Pancreas (tissue), 10 donors: ENCODE data around the gene MYL12A. TPM values are rescaled to one million over a fixed set of nuclear protein-coding genes. Genes with fewer than 3 reads are reported as not detected.

Experiments
- ATAC-seq, 4 donors: fragments of 200-7000 bp; cut with Tn5 transposase; one replicate each; pipeline versions ENCODE4 v1.8.0 to v1.9.1; 2020; ENCODE audit warnings: mild to moderate bottlenecking in 4 of 4, moderate library complexity in 4 of 4
- DNase-seq, 6 donors: peaks; one replicate each; pipeline ENCODE4 v3.0.0-alpha.2; 2020
- FAIRE-seq: peaks from 2 replicates; lab custom pipeline; 2012; peaks lifted over from hg19 to GRCh38; lab: Jason Lieb, UNC
- H3K27ac ChIP-seq, 4 donors: fragments of 200-600 bp; sonication (generic); 1 replicate in 3 of 4; 2 replicates in 1 of 4; pipeline versions ENCODE4 v1.5.0 to v1.8.0; 2020
- H3K27me3 ChIP-seq, 4 donors: fragments of 200-600 bp; one replicate each; pipeline ENCODE4 v1.8.0; 2021
- H3K36me3 ChIP-seq, 3 donors: fragments of 200-600 bp; sonication (generic) in 1 of 3; one replicate each; pipeline versions ENCODE4 v1.5.0 to v1.8.0; 2020 to 2021
- H3K4me1 ChIP-seq, 3 donors: fragments of 200-600 bp; one replicate each; pipeline ENCODE4 v1.8.0; 2021
- H3K4me3 ChIP-seq, 4 donors: fragments of 200-600 bp; sonication (generic) in 2 of 4; one replicate each; pipeline versions ENCODE4 v1.5.0 to v1.8.0; 2020 to 2021
- H3K9me3 ChIP-seq, 4 donors: fragments of 200-600 bp; one replicate each; pipeline ENCODE4 v1.8.0; 2021
- CTCF ChIP-seq, 4 donors: fragments of 200-600 bp; sonication (generic) in 3 of 4; IDR thresholded peaks; one replicate each; pipeline versions ENCODE4 v1.5.0 to v1.8.0; 2021; ENCODE audit warnings: antibody characterized with exemption in 4 of 4
- WGBS, 2 donors: extraction: QIAGEN DNeasy Blood & Tissue Kit; methylation state at CpG; one replicate each; pipeline ENCODE4 v1.1.7; 2013; 5-methylcytosine and 5-hydroxymethylcytosine counted together
- intact Hi-C, 3 donors: fragments of 100-400 bp; cut with DNase I; formaldehyde crosslinking; loops; one replicate each; pipeline versions ENCODE4 v1.11.1 to v1.14.2; 2022
- polyA plus RNA-seq, 2 donors: library from polyadenylated mRNA; stranded (reverse); fragments of 200-250 nt; gene quantifications; one replicate each; pipeline ENCODE4 v1.2.3, GENCODE V29; 2013
- total RNA-seq, 6 donors: library from RNA; stranded (reverse); fragmentation: NEBNext Ultra II Directional in 4 of 6; extraction: Animal tissue kit (Norgen Biotek cat#: 25700) in 4 of 6; gene quantifications; one replicate each; pipeline versions ENCODE4 v1.2.1 to v1.2.4, GENCODE V29; 2021 to 2023
- donor health status: healthy with polysubstance abuse.
- donor health status: DM: no; HTN: no; CAD: no; lungs with moderate emphysema.
- donor health status: DM: no; HTN: no; CAD: no.
- donor health status: control.
- donor health status: control.
- donor health status: Bipolar disorder and iron deficiency.
- donor health status: DM: yes; HTN: yes; CAD: no.
- donor health status: DM: no; HTN: no; CAD: no.
- donor health status: DM: no; HTN: no; CAD: no.
- donor health status: DM: yes; HTN: yes; CAD: no.

Gene MYL12A
- total and polyA plus RNA-seq, 8 donors, result 89.6 to 203 (median 116) TPM

- intact Hi-C loops, result no loop called here
- Histone ChIP-seq H3K9me3 (no peaks in the 10 kb centered on the region), H3K4me1 (peaks cover 14 to 41% (median 35%) of the 10 kb centered on the region in 3 donors), H3K27ac (peak overlapping the region; percentile 73 to 93 (median 90)), H3K4me3 (no peak overlapping the region), H3K27me3 (no peaks in the 10 kb centered on the region), H3K36me3 (peaks cover 0 to 28% (median 16%) of the 10 kb centered on the region in 3 donors)
- TF ChIP-seq CTCF (IDR thresholded peaks at IDR 0.05), result no peak
- DNase-seq, result peak in 1 of 6 donors; percentile 60
- ATAC-seq, result peak; percentile 68 to 78 (median 73)
- 17 to 23% methylated on average over 5 of the region's 5 CpGs for WGBS, 2 donors
- FAIRE-seq, result no peak
These were observed 9.4 kb downstream of the MYL12A start for GRCh38 chr18:3256693-3257626.

DNA sequence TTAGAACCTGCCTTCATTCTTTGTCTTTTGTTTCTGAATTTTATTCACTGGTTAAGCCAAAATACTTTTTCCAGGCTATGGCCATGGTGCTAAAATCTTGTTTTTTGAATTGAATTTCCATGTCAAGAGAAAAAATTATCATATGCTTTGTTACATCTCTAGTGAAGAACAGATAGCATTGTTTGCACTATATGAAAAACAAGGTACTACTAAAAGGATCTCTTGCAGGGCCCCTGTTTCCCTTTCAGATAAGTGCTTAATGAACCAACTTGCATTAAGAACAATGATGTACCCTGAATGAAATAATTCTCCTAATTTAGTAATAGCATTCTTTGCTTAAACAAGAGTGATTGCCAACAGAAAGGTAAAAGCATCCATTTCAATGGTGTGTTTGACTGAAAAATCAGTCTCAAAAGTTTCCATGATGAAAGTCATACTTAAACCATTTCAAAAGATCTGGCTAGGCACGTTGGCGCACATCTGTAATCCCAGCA lies 10.1 kb downstream of the MYL12A start:
- no peaks in the 10 kb centered on the region for H3K27me3 ChIP-seq
- ATAC-seq, result no peak
- intact Hi-C loops, result no loop called here
- H3K9me3 ChIP-seq, result no peaks in the 10 kb centered on the region
- H3K4me1 ChIP-seq, result peaks cover 12 to 34% (median 32%) of the 10 kb centered on the region in 3 donors
- peaks cover 0 to 28% (median 16%) of the 10 kb centered on the region in 3 donors for H3K36me3 ChIP-seq
- no peak for TF ChIP-seq CTCF (IDR thresholded peaks at IDR 0.05)
- WGBS, 2 donors, result 79 to 83% methylated on average over 2 of the region's 2 CpGs
- no peak for FAIRE-seq
- H3K27ac ChIP-seq, result peak overlapping the region in 3 of 4 donors; percentile 88 to 93 (median 93)
- DNase-seq, result no peak
- H3K4me3 ChIP-seq, result no peak overlapping the region

DNA sequence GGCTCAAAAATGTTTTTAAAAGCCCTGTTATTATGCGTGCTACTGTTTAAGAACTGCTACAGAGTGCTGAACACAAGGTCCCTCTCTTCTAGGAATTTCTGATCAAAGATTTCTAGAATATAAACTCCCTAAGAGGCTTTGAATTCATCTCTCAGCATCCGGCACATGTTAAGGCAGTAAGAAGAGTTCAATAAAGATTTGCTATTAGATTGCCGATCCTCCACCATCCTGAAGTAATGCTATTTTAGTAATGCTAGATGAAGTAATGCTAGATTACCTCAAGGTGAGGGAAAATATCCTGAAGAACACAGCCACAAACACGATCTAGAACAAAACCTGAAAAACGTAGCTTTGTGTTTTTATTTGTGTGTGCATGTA lies 13.4 kb downstream of the MYL12A start:
- FAIRE-seq, result no peak
- intact Hi-C loops, result no loop called here
- H3K4me1 ChIP-seq, result peaks cover 23 to 54% (median 54%) of the 10 kb centered on the region in 3 donors

GRCh38 chr18:3261373-3262233 lies 14.0 kb downstream of the MYL12A start, which contains the start of gene MYL12B:
TSS of gene MYL12B (plus strand) at chr18:3262133. CDS start at chr18:3272899, 10,766 bp downstream.
- intact Hi-C loops, result no loop called here
- Histone ChIP-seq H3K27me3 (no peaks in the 10 kb centered on the region), H3K27ac (peak within 1 kb of the TSS; percentile 95 to 100 (median 98)), H3K9me3 (no peaks in the 10 kb centered on the region), H3K4me3 (peak within 1 kb of the TSS; percentile 81 to 91 (median 85)), H3K36me3 (no peaks in the 10 kb centered on the region), H3K4me1 (peaks cover 23 to 55% (median 49%) of the 10 kb centered on the region in 3 donors)
- no peak for TF ChIP-seq CTCF (IDR thresholded peaks at IDR 0.05)
- ATAC-seq (peak; percentile 83 to 92 (median 89)), DNase-seq (peak; percentile 69 to 91 (median 78)), FAIRE-seq (no peak)
- 0 to 1% methylated on average over 80 to 84 of the region's 84 CpGs for WGBS, 2 donors

More for the DNA sequence above, 13.4 kb downstream of the MYL12A start:
- ATAC-seq, result no peak
- Histone ChIP-seq H3K36me3 (peaks cover 0 to 1% (median under 1%) of the 10 kb centered on the region in 3 donors), H3K27me3 (no peaks in the 10 kb centered on the region), H3K27ac (peak overlapping the region; percentile 95 to 100 (median 98)), H3K4me3 (peak overlapping the region; percentile 81 to 91 (median 85)), H3K9me3 (no peaks in the 10 kb centered on the region)
- 5 to 6% methylated on average over 5 of the region's 5 CpGs for WGBS, 2 donors
- DNase-seq, result no peak
- no peak for TF ChIP-seq CTCF (IDR thresholded peaks at IDR 0.05)
